GM23338 (cell line): ENCODE results near the gene RGS2. TPM values are rescaled to one million over a fixed set of nuclear protein-coding genes. Genes with fewer than 3 reads are reported as not detected.
A peak's percentile ranks its signal among the peaks of the same experiment; 100 is the strongest.

ENCODE experiments used
- ATAC-seq: fragments of 200-7000 bp; cut with Tn5 transposase; 3 replicates; pipeline ENCODE4 v1.9.1; 2020
- DNase-seq: peaks from one replicate; pipeline ENCODE4 v3.0.0-alpha.2; 2015; ENCODE audit warnings: low spot score
- H2AFZ ChIP-seq: fragments of 200-600 bp; sonication (generic); 2 replicates; pipeline ENCODE4 v1.8.0; 2016; ENCODE audit warnings: antibody characterized with exemption, mild to moderate bottlenecking, moderate library complexity
- H3F3A ChIP-seq: fragments of 200-600 bp; sonication (generic); replicated peaks from 2 replicates; pipeline ENCODE4 v1.8.0; 2017; ENCODE audit warnings: antibody characterized with exemption, mixed run types, low read depth
- H3K27ac ChIP-seq: fragments of 200-600 bp; sonication (generic); 2 replicates; pipeline ENCODE4 v1.6.1; 2016; ENCODE audit warnings: low read depth
- H3K27me3 ChIP-seq: fragments of 200-600 bp; sonication (generic); 2 replicates; pipeline ENCODE4 v1.8.0; 2016; ENCODE audit warnings: mild to moderate bottlenecking, mixed run types, moderate library complexity; ENCODE audit not compliant: insufficient read depth
- H3K36me3 ChIP-seq: fragments of 200-600 bp; sonication (generic); 2 replicates; pipeline ENCODE4 v1.8.0; 2016; ENCODE audit warnings: mild to moderate bottlenecking; ENCODE audit not compliant: insufficient read depth
- H3K4me1 ChIP-seq: fragments of 200-600 bp; sonication (generic); 2 replicates; pipeline ENCODE4 v1.8.0; 2016; ENCODE audit warnings: mild to moderate bottlenecking, moderate library complexity; ENCODE audit not compliant: insufficient read depth
- H3K4me2 ChIP-seq: fragments of 200-600 bp; sonication (generic); 2 replicates; pipeline ENCODE4 v1.7.1; 2017; ENCODE audit warnings: mixed run types
- H3K4me3 ChIP-seq: fragments of 200-600 bp; sonication (generic); 2 replicates; pipeline ENCODE4 v1.6.1; 2016; ENCODE audit warnings: mixed run types
- H3K79me2 ChIP-seq: fragments of 200-600 bp; sonication (generic); replicated peaks from 2 replicates; pipeline ENCODE4 v1.8.0; 2017; ENCODE audit warnings: mild to moderate bottlenecking; ENCODE audit not compliant: insufficient read depth
- H3K9me2 ChIP-seq: fragments of 200-600 bp; sonication (generic); 2 replicates; pipeline ENCODE4 v1.8.0; 2017; ENCODE audit not compliant: insufficient read depth
- H4K20me1 ChIP-seq: fragments of 200-600 bp; sonication (generic); replicated peaks from 2 replicates; pipeline ENCODE4 v1.8.0; 2017; ENCODE audit warnings: mild to moderate bottlenecking; ENCODE audit not compliant: insufficient read depth
- H3K27ac Mint-ChIP-seq: 2 replicates; pipeline ENCODE4 v1.8.0; 2020; ENCODE audit warnings: inconsistent platforms, mild to moderate bottlenecking, moderate library complexity, mixed read lengths
- H3K27me3 Mint-ChIP-seq: 3 replicates; pipeline ENCODE4 v1.8.0; 2022; ENCODE audit warnings: low read depth, mild to moderate bottlenecking, moderate library complexity, mixed read lengths, inconsistent platforms; ENCODE audit not compliant: insufficient read depth, poor library complexity
- H3K36me3 Mint-ChIP-seq: 3 replicates; pipeline ENCODE4 v1.8.0; 2021; ENCODE audit warnings: low read depth, mild to moderate bottlenecking, inconsistent platforms, moderate library complexity, mixed read lengths
- H3K4me1 Mint-ChIP-seq: 3 replicates; pipeline ENCODE4 v1.8.0; 2020; ENCODE audit warnings: mild to moderate bottlenecking, inconsistent platforms, mixed read lengths
- H3K4me3 Mint-ChIP-seq: 3 replicates; pipeline ENCODE4 v1.8.0; 2021; ENCODE audit warnings: moderate library complexity, mild to moderate bottlenecking, inconsistent platforms, mixed read lengths
- H3K9me3 Mint-ChIP-seq: 3 replicates; pipeline ENCODE4 v1.8.0; 2020; ENCODE audit warnings: moderate library complexity, mild to moderate bottlenecking, inconsistent platforms, mixed read lengths
- CREB1 ChIP-seq: fragments of 250-450 bp; sonication (Bioruptor Pico); IDR thresholded peaks from 2 replicates; pipeline ENCODE4 v1.5.0; 2020; ENCODE audit warnings: low read depth, mild to moderate bottlenecking, moderate library complexity
- EZH2 ChIP-seq: fragments of 200-600 bp; sonication (generic); IDR thresholded peaks from one replicate; pipeline ENCODE4 v1.8.0; 2017; ENCODE audit warnings: antibody characterized with exemption, mild to moderate bottlenecking, low read depth; ENCODE audit not compliant: unreplicated experiment
- EZH2phosphoT487 ChIP-seq: fragments of 200-600 bp; sonication (generic); IDR thresholded peaks from one replicate; pipeline ENCODE4 v1.8.1; 2018; ENCODE audit warnings: antibody characterized with exemption; ENCODE audit not compliant: unreplicated experiment
- JUNB ChIP-seq: IDR thresholded peaks from one replicate; pipeline ENCODE4 v1.6.1; 2016; ENCODE audit warnings: antibody characterized with exemption; ENCODE audit not compliant: unreplicated experiment
- NANOG ChIP-seq: IDR thresholded peaks from 2 replicates; pipeline ENCODE4 v1.6.1; 2016; ENCODE audit warnings: antibody characterized with exemption, borderline replicate concordance
- POLR2AphosphoS5 ChIP-seq: IDR thresholded peaks from 2 replicates; pipeline ENCODE4 v1.6.1; 2016; ENCODE audit warnings: antibody characterized with exemption, low read depth
- STAT1 ChIP-seq: IDR thresholded peaks from one replicate; pipeline ENCODE4 v1.6.1; 2016; ENCODE audit warnings: antibody characterized with exemption; ENCODE audit not compliant: unreplicated experiment
- ZNF114 ChIP-seq: fragments of 250-450 bp; sonication (Bioruptor Pico); IDR thresholded peaks from 2 replicates; pipeline ENCODE4 v1.5.0; 2020; ENCODE audit warnings: mild to moderate bottlenecking, moderate library complexity
- ZNF331 ChIP-seq: fragments of 250-450 bp; sonication (Bioruptor Pico); IDR thresholded peaks from 2 replicates; pipeline ENCODE4 v1.5.0; 2020; ENCODE audit warnings: low read depth, mild to moderate bottlenecking, moderate library complexity
- polyA plus RNA-seq: library from polyadenylated mRNA; unstranded; fragments of >200 nt; fragmentation: Nextera tagmentation; extraction: Ambion mirVana; gene quantifications from 2 replicates; pipeline ENCODE4 v1.2.1, GENCODE V29; 2016
- total RNA-seq: library from RNA; depleted of rRNA; stranded (reverse); fragments of >200 nt; shearing (Covaris generic); gene quantifications from 2 replicates; pipeline ENCODE4 v1.2.3, GENCODE V29; 2014
- TF ChIP-seq, protein P1 (sequence below), 2 experiments: fragments of 200-600 bp in 1 of 2; sonication (generic) in 1 of 2; conservative IDR thresholded peaks; 2 replicates each; pipeline versions ENCODE4 v1.5.1 to v1.6.1; 2016 to 2017; ENCODE audit warnings: antibody characterized with exemption in 2 of 2, low read depth in 2 of 2, mild to moderate bottlenecking in 2 of 2, moderate library complexity in 1 of 2
- TF ChIP-seq, protein P2 (sequence below): fragments of 250-450 bp; sonication (Bioruptor Pico); IDR thresholded peaks from 2 replicates; pipeline ENCODE4 v1.5.0; 2020; ENCODE audit warnings: mild to moderate bottlenecking, moderate library complexity
- TF ChIP-seq, protein P3 (sequence below): IDR thresholded peaks from one replicate; pipeline ENCODE4 v1.6.1; 2018; ENCODE audit warnings: antibody characterized with exemption; ENCODE audit not compliant: unreplicated experiment
- TF ChIP-seq, protein P4 (sequence below): IDR thresholded peaks from 2 replicates; pipeline ENCODE4 v1.6.1; 2016; ENCODE audit warnings: antibody characterized with exemption

Gene RGS2
- total and polyA plus RNA-seq, 2 experiments from 2014 or later: 13.8 to 24.8 TPM

DNA sequence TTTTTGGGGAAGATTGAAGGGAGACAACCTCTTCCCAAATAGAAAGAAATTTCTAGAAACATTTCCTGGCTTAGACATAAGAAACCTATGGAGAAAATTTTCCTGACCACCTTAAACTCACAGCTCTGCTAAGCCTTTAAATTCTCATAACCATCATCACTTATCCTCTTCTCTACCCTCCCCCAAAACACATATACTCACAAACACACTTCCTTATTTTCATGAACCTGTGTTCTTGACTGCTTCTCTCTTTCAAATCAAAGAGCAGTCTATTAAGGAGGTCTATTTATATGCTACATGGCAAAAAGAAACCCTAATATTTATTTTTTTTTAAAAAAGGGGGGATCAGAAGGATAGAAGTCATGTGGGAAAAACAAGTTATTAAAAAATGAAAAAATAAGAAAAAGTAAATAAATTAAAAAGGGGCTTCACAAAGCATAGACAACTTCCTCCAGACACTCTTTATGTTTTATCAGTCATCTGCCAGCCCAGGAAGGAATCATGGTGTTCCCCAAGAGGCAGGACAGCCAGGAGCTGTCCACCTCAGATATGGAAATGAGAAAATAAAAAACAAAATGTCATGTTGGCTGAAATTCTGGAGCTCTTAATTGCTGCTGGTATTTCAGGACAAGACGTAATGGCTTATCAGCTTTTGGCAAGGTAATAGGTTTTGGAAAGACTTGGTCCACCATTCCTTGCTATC, 12.8 kb upstream of the RGS2 start:
- DNase-seq (no peak), ATAC-seq (no peak)
- H3K4me1 Mint-ChIP-seq: peaks cover 26% of the 10 kb centered on the region
- H3K9me3 Mint-ChIP-seq: no peaks in the 10 kb centered on the region
- H3K36me3 Mint-ChIP-seq: no peaks in the 10 kb centered on the region
- Histone ChIP-seq H3K9me2 (no peaks in the 10 kb centered on the region), H3K4me2 (no peak overlapping the region), H3K27me3 (no peaks in the 10 kb centered on the region), H3K79me2 (no peaks in the 10 kb centered on the region), H3F3A (no peaks in the 10 kb centered on the region), H3K36me3 (no peaks in the 10 kb centered on the region), H4K20me1 (no peaks in the 10 kb centered on the region), H3K27ac (0 out of 2 replicates have a peak overlapping the region, but pooled peaks have one; percentile 36), H3K4me3 (no peak overlapping the region), H2AFZ (no peak overlapping the region), H3K4me1 (peaks cover 20% of the 10 kb centered on the region)
- TF ChIP-seq NANOG: no peak
- no peak for TF ChIP-seq CREB1 (CRISPR knock-in tag)
- TF ChIP-seq, protein P1, sequence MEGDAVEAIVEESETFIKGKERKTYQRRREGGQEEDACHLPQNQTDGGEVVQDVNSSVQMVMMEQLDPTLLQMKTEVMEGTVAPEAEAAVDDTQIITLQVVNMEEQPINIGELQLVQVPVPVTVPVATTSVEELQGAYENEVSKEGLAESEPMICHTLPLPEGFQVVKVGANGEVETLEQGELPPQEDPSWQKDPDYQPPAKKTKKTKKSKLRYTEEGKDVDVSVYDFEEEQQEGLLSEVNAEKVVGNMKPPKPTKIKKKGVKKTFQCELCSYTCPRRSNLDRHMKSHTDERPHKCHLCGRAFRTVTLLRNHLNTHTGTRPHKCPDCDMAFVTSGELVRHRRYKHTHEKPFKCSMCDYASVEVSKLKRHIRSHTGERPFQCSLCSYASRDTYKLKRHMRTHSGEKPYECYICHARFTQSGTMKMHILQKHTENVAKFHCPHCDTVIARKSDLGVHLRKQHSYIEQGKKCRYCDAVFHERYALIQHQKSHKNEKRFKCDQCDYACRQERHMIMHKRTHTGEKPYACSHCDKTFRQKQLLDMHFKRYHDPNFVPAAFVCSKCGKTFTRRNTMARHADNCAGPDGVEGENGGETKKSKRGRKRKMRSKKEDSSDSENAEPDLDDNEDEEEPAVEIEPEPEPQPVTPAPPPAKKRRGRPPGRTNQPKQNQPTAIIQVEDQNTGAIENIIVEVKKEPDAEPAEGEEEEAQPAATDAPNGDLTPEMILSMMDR (conservative IDR thresholded peaks at IDR 0.05; ENCODE audit: low read depth in 2 of 2): no peak
- TF ChIP-seq, protein P2, sequence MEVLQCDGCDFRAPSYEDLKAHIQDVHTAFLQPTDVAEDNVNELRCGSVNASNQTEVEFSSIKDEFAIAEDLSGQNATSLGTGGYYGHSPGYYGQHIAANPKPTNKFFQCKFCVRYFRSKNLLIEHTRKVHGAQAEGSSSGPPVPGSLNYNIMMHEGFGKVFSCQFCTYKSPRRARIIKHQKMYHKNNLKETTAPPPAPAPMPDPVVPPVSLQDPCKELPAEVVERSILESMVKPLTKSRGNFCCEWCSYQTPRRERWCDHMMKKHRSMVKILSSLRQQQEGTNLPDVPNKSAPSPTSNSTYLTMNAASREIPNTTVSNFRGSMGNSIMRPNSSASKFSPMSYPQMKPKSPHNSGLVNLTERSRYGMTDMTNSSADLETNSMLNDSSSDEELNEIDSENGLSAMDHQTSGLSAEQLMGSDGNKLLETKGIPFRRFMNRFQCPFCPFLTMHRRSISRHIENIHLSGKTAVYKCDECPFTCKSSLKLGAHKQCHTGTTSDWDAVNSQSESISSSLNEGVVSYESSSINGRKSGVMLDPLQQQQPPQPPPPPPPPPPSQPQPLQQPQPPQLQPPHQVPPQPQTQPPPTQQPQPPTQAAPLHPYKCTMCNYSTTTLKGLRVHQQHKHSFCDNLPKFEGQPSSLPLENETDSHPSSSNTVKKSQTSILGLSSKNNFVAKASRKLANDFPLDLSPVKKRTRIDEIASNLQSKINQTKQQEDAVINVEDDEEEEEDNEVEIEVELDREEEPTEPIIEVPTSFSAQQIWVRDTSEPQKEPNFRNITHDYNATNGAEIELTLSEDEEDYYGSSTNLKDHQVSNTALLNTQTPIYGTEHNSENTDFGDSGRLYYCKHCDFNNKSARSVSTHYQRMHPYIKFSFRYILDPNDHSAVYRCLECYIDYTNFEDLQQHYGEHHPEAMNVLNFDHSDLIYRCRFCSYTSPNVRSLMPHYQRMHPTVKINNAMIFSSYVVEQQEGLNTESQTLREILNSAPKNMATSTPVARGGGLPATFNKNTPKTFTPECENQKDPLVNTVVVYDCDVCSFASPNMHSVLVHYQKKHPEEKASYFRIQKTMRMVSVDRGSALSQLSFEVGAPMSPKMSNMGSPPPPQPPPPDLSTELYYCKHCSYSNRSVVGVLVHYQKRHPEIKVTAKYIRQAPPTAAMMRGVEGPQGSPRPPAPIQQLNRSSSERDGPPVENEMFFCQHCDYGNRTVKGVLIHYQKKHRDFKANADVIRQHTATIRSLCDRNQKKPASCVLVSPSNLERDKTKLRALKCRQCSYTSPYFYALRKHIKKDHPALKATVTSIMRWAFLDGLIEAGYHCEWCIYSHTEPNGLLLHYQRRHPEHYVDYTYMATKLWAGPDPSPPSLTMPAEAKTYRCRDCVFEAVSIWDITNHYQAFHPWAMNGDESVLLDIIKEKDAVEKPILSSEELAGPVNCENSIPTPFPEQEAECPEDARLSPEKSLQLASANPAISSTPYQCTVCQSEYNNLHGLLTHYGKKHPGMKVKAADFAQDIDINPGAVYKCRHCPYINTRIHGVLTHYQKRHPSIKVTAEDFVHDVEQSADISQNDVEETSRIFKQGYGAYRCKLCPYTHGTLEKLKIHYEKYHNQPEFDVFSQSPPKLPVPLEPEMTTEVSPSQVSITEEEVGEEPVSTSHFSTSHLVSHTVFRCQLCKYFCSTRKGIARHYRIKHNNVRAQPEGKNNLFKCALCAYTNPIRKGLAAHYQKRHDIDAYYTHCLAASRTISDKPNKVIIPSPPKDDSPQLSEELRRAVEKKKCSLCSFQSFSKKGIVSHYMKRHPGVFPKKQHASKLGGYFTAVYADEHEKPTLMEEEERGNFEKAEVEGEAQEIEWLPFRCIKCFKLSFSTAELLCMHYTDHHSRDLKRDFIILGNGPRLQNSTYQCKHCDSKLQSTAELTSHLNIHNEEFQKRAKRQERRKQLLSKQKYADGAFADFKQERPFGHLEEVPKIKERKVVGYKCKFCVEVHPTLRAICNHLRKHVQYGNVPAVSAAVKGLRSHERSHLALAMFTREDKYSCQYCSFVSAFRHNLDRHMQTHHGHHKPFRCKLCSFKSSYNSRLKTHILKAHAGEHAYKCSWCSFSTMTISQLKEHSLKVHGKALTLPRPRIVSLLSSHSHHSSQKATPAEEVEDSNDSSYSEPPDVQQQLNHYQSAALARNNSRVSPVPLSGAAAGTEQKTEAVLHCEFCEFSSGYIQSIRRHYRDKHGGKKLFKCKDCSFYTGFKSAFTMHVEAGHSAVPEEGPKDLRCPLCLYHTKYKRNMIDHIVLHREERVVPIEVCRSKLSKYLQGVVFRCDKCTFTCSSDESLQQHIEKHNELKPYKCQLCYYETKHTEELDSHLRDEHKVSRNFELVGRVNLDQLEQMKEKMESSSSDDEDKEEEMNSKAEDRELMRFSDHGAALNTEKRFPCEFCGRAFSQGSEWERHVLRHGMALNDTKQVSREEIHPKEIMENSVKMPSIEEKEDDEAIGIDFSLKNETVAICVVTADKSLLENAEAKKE: no peak
- no peak for TF ChIP-seq JUNB
- TF ChIP-seq, protein P3, sequence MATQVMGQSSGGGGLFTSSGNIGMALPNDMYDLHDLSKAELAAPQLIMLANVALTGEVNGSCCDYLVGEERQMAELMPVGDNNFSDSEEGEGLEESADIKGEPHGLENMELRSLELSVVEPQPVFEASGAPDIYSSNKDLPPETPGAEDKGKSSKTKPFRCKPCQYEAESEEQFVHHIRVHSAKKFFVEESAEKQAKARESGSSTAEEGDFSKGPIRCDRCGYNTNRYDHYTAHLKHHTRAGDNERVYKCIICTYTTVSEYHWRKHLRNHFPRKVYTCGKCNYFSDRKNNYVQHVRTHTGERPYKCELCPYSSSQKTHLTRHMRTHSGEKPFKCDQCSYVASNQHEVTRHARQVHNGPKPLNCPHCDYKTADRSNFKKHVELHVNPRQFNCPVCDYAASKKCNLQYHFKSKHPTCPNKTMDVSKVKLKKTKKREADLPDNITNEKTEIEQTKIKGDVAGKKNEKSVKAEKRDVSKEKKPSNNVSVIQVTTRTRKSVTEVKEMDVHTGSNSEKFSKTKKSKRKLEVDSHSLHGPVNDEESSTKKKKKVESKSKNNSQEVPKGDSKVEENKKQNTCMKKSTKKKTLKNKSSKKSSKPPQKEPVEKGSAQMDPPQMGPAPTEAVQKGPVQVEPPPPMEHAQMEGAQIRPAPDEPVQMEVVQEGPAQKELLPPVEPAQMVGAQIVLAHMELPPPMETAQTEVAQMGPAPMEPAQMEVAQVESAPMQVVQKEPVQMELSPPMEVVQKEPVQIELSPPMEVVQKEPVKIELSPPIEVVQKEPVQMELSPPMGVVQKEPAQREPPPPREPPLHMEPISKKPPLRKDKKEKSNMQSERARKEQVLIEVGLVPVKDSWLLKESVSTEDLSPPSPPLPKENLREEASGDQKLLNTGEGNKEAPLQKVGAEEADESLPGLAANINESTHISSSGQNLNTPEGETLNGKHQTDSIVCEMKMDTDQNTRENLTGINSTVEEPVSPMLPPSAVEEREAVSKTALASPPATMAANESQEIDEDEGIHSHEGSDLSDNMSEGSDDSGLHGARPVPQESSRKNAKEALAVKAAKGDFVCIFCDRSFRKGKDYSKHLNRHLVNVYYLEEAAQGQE: no peak
- no peak for TF ChIP-seq STAT1
- TF ChIP-seq EZH2phosphoT487: no peak
- TF ChIP-seq ZNF331: no peak
- TF ChIP-seq EZH2: no peak
- no peak for TF ChIP-seq ZNF114 (CRISPR knock-in tag)
- no peak for TF ChIP-seq POLR2AphosphoS5
- TF ChIP-seq, protein P4, sequence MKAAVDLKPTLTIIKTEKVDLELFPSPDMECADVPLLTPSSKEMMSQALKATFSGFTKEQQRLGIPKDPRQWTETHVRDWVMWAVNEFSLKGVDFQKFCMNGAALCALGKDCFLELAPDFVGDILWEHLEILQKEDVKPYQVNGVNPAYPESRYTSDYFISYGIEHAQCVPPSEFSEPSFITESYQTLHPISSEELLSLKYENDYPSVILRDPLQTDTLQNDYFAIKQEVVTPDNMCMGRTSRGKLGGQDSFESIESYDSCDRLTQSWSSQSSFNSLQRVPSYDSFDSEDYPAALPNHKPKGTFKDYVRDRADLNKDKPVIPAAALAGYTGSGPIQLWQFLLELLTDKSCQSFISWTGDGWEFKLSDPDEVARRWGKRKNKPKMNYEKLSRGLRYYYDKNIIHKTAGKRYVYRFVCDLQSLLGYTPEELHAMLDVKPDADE: no peak
- H3K27ac Mint-ChIP-seq: no peak overlapping the region
- H3K27me3 Mint-ChIP-seq: peaks cover 7% of the 10 kb centered on the region
- no peak overlapping the region for H3K4me3 Mint-ChIP-seq
